Retina (tissue), 1 donor: ENCODE results near the gene IMMT.

ENCODE experiments used
- DNase-seq: peaks from one replicate; pipeline ENCODE4 v3.0.0-alpha.2; 2016

IMMT gene

DNA sequence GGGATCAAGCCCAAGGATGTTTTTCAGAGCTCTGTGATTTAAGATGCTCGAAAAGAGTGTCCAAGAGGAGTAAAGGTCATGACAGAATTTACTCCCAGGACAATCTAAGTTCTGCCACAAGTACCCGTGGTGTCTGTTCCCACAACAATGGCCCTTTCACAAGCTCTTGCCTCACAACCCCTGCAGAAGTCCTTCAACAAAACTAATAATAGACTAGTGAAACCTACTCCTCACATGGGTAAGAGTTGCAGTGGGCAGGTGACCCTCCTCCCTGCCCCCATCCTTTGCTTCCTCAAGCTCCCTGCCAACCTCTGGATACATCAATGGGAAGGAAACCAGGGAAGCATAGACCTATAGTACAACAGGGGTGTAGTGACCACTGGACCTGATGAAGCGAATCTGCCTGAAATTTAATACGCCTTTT is 54.3 kb downstream of the IMMT start:
- no peak for DNase-seq

GRCh38 chr2:86139981-86140380 is 55.3 kb downstream of the IMMT start:
- DNase-seq, result no peak

GRCh38 chr2:86138736-86139625 is 56.3 kb downstream of the IMMT start:
- no peak for DNase-seq

DNA sequence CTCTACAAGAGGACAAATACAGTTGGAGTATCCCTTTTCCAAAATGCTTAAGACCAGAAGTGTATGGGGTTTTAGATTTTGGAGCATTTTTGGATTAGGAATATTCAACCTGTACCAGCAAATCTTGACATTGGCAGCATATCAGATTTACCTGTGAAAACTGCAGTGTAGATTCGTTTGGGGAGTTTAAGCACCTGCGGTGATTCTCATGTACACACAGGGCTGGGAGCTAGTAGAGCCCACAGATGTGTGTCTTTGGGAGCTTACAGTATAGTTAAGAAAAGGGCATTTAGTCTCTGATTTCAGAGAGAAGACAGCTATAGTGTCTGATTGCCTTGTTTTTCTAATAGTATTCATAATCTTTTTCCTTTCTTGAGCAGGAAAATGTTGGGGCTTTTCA is 59.1 kb downstream of the IMMT start:
- no peak for DNase-seq

GRCh38 chr2:86135653-86136052 is 59.6 kb downstream of the IMMT start:
- DNase-seq, result no peak

- DNase-seq, result no peak
Measured at GRCh38 chr2:86134709-86135108, 60.6 kb downstream of the IMMT start.

DNA sequence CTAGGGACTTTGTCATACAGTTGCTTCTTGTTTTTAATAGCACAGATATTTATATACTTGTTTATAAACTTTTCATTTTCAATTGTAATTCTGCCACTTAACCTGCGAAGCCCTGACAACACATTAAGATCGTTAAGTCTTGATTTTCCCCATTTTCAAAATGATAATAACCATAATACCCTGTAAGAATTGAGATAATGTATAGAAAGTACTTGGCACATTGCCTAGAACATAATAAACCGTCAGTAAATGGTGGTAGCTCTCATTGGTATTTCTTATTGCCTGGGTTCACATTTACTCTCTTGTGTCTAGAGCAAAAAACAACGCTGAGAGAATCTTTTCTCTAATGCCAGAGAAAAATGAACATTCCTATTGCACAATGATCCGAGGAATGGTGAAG is 70.6 kb downstream of the IMMT start:
- DNase-seq, result no peak

GRCh38 chr2:86123328-86123925 is 71.8 kb downstream of the IMMT start:
- no peak for DNase-seq

- no peak for DNase-seq
Measured at GRCh38 chr2:86118130-86118529, 77.1 kb downstream of the IMMT start.

DNA sequence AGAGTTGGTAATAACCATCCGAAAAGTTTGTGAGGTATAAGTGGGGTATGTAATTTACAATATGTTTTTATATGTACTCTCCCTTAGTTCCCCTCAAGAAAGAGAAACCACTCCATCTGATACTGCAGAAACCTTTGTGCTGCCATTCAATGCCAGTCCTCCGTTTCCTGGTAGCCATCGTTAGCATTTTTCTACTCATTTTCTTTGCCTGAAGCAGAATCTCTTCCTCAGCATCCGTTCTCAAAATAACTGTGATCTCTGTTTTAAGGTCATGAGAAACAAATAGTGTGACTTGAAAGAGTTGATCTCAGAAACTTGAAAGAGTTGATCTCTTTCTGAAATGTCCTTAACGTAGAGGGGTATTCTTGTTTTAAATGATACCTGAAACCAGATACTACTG is 88.2 kb downstream of the IMMT start:
- no peak for DNase-seq

- peak; percentile 97 for DNase-seq
Measured at GRCh38 chr2:86105969-86106945, 89.0 kb downstream of the IMMT start, which contains the start of gene PTCD3. TSS of gene PTCD3 (plus strand) at chr2:86106235. CDS start at chr2:86106248, 13 bp downstream.

GRCh38 chr2:86105252-86105968 is 89.9 kb downstream of the IMMT start, which contains the start of gene POLR1A:
TSS of gene POLR1A (minus strand) at chr2:86105886. CDS start at chr2:86105776, 110 bp downstream.
- DNase-seq, result peak; percentile 100

- no peak for DNase-seq
Measured at GRCh38 chr2:86102157-86102556, 93.1 kb downstream of the IMMT start.

GRCh38 chr2:86097913-86098312 is 97.3 kb downstream of the IMMT start:
- no peak for DNase-seq

DNA sequence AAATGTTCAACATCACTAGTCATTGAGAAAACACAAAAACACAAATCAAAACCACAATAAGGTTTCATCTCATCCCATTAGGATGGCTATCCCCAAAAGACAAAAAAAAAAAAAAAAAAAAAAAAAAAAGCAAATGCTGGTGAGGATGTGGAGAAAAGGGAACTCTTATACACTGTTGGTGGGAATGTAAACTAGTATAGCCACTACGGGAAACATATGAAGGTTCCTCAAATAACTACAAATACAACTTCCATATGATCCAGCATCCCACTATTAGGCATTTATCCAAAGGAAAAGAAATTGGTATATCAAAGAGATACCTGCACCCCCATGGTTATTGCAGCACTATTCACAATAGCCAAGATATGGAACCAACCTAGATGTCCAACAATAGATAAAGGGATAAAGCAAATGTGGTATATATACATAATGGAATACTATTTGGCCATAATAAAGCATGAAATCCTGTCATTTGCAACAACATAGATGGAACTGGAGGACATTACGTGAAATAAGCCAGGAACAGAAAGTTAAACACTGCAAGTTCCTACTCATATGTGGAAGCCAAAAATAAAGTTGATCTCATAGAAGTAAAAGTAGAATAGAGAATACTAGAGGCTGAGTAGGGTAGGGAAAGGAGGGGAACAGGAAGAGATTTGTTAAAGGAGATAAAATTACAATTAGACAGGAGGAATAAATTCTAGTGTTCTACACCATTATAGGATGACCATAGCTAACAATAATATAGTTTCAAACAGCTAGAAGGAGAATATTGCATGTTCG is 98.0 kb downstream of the IMMT start:
- no peak for DNase-seq

DNA sequence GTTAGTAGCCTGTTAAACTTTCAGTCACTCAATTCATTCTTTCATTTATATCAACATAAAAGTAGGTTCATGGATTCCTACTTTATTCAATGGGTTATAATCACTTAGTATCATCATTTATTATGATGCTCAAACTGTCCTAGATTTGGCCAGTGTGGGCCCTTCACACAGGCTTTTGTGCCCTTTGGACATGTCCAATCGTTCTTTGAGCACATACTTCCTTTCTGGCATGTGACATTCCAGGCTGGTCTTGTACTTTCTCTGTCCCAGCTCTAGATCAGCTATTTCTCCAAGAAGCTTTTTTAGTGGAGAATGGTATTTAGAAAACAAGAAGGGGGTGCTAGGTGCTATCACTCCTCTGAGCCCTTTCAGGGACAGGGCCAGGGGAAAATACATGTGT is 101.0 kb downstream of the IMMT start:
- no peak for DNase-seq
